ENCODE measurements around the gene CD44.
"Not testable (repeated sequence)": the region's sequence is repeated elsewhere in the genome, so short reads cannot be mapped to it uniquely, and the experiment has no call there.

CD44 gene

DNA sequence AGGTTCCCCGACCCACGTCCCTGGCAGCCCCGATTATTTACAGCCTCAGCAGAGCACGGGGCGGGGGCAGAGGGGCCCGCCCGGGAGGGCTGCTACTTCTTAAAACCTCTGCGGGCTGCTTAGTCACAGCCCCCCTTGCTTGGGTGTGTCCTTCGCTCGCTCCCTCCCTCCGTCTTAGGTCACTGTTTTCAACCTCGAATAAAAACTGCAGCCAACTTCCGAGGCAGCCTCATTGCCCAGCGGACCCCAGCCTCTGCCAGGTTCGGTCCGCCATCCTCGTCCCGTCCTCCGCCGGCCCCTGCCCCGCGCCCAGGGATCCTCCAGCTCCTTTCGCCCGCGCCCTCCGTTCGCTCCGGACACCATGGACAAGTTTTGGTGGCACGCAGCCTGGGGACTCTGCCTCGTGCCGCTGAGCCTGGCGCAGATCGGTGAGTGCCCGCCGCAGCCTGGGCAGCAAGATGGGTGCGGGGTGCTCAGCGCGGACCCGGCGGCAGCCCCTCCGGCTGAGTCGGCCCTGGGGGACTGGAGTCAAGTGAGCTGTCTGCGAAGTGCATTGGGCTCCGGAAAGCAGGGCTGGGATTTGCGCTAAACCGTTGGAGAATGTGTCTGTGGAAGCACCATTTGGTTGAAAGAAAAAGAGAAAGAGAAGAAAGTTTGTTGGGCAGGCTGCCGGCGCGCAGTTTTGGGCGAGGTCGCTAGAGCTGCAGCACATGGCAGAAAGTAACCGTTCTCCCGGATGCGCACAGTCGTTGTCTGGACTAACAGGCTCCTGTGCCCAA is at the start of gene CD44:
TSS of gene CD44 (plus strand) at position 229 of the 779 bp plus-strand sequence. CDS start at position 362, 133 bp downstream.
- DNase-seq (peak; percentile 80), ATAC-seq (peak; percentile 89)

DNA sequence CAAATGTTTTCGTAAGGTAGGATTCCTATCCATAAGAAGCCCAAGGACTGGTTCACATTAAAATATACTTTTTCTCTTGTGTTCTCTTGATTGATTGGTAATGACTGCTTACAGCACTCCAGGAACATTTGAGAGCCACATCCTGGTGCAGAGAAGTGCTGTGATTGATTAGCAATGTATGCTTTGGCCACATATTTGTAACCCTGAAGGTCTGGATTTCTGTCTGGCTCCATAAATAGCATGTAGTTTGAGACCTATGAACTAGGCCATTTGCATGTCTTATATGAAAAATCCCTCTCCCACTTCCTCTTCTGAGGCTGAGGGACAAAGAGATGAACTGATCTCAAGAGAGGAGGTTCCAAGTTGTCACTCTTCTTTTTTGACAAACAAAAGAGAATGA is 49.3 kb upstream of the CD44 start:
- ATAC-seq (no peak), DNase-seq (no peak)

DNA sequence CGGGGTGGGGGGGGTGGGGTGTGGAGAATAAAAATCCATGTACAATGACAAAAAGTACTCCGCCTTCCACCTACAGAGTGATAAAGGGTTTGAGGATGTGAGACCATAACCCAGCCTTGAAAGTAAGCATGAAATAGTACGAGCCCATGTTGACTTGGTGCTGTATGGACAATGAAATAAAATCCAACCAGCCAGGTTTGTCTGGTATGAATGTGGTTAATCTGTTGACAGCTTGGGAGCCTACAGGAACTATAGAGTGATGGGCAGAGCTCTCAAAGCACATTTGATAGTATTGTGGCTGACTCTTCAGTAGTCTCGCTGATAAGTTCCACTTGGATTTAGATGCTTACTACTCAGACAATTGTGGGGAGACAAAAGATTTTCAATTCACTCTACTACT is 48.8 kb upstream of the CD44 start:
- no peak for DNase-seq
- no peak for ATAC-seq

DNA sequence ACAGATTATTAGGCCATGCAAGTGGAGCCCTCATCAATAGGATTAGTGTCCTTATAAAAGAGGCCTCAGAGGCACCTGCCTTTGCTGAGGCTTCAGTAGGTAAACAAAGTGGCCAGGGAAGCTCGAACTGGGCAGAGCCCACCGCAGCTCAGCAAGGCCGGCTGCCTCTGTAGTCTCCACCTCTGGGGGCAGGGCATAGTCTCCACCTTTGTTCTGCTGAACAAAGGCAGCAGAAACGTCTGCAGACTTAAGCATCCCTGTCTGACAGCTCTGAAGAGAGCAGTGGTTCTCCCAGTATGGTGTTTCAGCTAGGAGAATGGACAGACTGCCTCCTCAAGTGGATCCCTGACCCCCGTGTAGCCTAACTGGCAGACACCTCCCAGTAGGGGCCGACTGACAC is 48.0 kb upstream of the CD44 start:
- ATAC-seq, DNase-seq: not testable (repeated sequence)

DNA sequence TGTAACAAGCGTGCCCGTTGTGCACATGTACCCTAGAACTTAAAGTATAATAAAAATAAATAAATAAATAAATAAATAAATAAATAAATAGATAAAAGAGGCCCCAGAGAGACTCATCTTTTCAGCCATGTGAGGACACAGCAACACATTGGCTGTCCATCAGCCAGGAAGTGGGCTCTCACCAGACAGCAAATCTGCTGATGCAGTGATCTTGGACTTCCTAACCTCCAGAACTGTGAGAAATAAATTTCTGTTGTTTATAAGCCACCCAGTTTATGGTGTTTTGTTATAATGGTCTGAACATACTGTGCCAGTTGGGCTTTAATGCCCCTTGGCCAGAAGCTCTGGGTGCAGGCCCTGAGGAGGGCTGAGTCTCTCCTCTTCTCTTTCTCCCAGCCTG is 42.2 kb upstream of the CD44 start:
- ATAC-seq (no peak), DNase-seq (no peak)

DNA sequence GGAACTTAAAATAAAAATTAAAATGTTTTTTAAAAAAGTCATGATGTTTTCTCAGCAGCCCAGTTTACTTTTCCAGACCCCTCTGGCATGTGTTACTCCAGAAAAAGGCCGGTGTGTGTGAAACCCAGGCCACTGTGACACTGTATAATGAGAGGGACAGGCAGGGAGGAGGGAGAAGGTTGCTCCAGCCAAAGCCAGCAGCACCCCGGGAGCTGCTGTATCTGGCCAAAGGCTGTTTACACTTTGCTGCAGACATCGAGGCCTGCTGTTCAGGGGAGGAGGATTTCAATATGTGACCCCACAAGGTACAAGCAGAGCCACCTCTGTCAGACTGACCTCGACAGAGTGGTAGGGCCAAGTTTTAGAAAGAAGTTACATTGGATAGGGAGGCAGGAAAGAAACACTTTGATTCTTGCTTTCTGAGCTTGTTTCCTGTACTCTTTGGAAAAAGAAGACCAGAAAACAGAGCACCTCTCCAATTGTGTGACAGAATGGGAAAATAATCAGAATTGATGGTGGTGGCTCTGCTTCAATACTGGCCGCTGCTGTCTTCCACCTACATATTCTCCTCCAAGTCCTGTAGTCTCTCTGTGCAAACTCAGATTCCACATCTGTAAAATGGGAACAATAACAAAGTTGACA is 41.0 kb upstream of the CD44 start:
- ATAC-seq: no peak
- DNase-seq: no peak

DNA sequence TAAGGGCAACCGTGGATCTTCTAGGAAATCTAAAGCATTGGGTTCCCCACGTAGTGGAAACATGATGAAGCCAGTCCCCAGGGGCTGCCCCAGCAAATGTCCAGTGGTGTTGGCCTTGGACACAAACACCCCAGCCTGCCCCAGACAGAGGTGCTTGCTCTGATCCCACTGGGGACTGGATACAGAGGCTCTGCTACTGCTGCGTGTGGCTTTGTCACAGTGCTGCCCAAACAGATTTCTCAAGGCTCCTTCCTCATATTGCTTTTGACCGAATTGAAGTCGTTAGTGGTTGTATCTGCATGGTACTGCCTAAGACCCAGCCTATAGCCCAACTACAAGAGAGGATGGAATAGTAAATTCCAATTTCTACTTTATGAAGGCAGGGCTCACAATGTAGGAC is 40.1 kb upstream of the CD44 start:
- ATAC-seq (no peak), DNase-seq (no peak)

DNA sequence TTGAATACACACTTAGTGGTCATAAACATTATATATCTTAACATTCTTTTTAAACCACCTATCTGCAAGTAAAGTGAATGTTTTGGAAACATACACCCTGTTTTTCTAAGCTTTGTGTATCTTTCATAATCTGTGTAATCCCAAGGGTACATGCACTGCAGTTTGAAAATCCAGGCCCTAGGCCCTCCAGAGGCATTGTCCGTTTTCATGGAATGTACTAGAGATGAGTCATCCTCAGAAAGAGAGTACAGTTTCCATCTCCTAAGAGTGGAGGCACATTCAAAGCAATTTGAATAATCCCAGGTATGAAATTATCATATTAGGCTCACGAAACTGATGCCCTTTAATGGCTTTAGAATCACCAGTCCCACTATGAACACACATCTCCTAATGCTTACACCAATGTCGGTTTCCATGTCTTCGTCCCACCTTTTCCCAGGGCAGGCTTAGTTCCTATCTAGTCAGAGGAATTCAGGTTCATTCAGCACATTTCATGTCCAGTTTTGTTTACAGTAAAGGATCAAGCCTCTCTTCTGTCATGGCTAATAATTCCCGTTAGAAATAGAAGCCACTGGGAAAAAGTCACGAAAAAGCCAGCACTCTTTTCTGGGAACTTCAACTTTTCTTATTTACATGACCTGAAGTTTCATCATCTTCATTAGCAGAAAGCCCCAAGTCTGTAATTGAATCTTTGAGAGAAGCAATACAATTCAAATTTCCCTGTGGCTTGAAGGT is 39.5 kb upstream of the CD44 start:
- ATAC-seq (no peak), DNase-seq (no peak)

DNA sequence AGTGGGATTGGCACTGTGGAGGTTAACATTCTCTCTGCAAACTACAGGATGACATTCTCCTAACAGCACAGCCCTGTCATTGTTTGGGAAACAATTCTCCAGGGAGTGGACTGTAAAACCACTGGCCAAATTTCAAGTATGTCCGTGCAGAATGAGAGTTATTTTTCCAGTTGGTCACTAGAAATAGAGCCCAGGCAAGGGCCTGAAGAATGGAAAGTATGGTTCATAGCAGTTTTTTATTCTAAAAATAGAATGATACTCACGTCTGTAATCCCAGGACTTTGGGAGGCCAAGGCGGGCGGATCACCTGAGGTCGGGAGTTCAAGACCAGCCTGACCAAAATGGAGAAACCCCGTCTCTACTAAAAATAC is 39.0 kb upstream of the CD44 start:
- DNase-seq (no peak), ATAC-seq (no peak)

DNA sequence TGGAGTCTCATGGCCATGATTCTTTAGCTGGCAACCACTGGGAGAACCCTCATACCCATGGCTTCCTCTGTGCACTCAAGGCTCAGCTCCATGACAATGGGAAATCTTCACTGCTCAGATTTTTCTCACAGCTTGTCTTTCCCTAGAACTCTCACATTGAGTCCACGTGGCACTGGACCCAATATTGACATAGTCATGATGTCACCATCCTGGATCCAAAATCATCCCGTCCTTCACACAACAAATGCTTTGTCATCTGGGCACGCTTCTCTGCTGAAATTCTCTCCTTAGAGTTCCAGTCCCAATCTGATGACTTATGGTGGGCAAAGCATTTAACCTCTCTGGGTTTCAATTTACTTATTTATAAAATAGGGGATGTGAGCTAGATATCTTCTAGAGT is 37.7 kb upstream of the CD44 start:
- DNase-seq (no peak), ATAC-seq (no peak)

DNA sequence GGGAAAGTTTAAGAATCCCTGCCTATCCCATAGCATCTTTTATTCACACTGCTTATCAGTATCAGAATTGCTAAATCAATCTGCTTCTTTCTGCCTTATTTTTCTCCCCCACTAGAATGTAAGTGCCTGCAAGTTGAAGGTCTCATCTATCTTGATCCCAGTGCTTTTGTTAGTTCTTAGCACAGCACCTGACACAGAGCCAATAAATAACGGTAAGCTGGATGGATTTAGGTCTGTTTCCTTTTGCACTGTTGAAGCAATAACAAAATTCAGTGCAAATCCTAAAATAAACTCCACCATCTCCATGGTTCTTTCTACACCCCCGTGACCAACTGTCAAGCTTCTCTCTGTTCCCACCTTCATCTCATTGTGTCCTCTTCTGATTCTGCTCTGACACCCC is 36.7 kb upstream of the CD44 start:
- ATAC-seq: no peak
- no peak for DNase-seq

DNA sequence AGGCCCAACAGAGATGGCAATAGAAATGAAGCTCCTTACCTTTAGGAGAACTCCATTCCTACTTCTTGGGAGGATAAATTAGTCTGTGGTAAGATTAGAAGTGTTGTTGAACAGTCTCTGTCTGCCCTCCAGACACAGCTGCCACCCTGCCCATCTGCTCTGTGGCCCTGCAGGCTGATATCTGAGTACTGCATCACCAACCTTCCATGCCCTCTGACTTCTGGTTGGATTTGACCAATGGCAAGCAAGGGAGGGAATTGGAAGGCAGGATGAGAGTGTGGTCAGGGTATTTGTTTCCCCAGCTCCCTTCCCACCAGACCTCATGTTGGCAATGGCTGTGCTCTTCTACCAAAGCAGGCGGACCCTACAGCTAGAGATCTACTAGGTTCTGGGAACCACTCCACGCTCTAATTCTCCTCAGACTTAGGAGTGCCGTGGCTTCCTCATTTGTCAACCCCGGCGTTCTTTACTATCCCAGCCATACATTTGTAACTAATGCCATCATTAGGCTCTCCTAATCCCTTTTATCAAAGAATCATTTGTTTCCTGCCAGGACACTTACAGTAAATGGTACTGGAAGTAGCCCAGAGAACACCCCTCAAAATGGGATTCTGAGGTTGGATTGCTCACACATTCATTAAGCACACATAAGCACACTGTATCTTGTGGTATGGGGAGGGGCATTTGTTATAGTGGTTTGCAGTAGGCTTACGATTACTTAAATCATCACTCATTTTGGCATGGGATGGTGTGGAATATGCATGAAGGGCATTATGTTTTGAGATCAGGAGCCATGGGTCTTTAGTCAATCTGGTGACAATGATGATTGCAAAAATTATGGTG is 35.4 kb upstream of the CD44 start:
- ATAC-seq (no peak), DNase-seq (no peak)

DNA sequence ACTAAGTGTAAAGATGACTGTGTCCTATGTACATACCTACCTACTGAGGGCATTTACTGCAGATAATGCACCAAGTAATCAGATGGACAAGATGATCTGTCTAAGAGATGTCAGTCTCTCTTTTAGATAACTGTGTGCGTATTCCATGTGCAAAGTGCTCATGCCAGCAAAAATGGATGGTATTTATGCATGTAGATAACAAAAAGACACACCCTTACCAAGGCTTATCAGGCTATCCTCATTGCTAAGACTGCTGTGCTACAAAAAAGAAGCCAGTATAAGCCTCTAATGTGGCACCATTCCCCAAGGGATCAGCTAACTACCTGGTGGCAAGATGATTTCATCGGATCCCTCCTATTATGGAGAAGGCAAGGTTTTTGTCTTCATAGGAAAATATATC is 34.3 kb upstream of the CD44 start:
- no peak for DNase-seq

DNA sequence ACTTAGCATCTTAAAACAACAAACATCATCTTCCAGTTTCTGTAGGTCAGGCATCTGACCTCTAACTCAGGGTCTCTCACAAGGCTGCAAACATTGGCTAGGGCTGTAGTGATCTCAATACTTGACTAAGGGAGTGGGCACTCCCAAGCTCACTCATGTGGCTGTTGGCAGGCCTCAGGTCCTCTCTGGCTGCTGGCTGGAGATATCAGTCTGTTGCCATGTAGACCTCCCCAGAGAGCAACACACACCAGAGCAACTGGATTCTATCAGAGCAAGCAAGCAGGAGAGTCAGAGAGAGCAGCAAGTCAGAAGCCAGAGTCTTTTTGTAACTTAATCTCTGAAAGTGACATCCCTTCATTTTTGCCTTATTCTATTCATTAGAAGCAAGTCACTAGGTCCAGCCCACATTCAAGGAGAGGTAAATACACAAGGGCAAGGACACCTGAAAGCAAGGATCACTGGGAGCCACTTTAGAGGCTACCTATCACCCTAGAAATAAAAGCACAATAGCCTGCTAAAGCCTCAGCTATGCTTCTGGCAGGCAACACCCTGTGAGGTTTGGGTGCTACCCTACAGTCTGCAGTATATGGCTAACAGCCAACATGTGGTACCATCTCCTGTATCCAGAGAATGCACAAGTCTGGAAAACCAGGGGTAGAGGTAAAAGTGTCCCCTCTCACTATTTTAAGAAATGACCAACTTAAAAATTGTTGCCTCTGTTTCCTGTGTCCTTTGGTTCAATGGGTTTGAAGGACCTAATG is 33.5 kb upstream of the CD44 start:
- DNase-seq: no peak
- no peak for ATAC-seq

More for the DNA sequence above, 34.3 kb upstream of the CD44 start:
- no peak for ATAC-seq

DNA sequence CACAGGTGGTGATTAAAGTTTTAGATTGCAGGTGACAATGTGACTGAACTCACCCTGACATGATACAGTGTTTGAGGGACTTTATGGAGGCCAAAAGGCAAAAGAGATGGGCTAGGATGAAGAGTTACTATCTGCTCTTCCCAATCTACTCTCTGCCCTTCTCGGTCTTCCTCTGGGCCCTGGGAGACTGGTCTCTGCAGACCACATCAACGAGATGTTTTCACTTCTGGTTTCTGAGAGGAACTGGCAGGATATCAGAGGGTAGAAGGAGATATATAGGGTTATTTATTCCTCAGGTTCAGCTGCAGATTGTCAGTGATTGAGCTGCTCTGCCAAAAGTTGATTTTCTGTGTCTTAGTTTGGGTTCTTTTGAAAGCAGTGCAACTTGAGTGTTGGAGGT is 32.4 kb upstream of the CD44 start:
- DNase-seq (no peak), ATAC-seq (no peak)

DNA sequence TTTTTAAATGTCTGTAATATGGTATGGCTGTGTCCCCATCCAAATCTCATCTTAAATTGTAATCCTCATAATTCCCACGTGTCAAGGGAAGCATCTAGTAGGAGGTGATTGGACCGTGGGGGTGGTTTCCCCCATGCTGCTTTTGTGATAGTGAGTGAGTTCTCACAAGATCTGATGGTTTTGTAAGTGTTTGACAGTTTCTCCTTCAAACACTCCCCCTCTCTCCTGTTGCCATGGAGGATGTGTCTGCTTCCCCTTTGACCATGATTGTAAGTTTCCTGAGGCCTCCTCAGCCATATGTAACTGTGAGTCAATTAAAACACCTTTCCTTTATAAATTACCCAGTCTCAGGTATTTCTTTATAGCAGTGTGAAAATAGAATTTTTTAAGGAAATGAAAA is 31.1 kb upstream of the CD44 start:
- no peak for DNase-seq
- no peak for ATAC-seq

DNA sequence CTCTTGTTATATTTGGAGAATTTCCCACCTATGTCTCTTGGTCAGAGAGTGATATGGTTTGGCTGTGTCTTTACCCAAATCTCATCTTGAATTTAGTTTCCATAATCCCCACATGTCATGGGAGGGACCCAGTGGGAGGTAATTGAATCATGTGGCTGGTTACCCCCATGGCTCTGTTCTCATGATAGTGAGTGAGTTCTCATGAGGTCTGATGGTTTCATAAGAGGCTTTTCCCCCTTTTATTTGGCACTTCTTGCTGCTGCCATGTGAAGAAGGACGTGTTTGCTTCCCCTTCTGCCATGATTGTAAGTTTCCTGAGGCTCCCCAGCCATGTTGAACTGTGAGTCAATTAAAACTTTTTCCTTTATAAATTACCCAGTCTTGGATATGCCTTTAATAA is 30.6 kb upstream of the CD44 start:
- not testable (repeated sequence) for ATAC-seq, DNase-seq

DNA sequence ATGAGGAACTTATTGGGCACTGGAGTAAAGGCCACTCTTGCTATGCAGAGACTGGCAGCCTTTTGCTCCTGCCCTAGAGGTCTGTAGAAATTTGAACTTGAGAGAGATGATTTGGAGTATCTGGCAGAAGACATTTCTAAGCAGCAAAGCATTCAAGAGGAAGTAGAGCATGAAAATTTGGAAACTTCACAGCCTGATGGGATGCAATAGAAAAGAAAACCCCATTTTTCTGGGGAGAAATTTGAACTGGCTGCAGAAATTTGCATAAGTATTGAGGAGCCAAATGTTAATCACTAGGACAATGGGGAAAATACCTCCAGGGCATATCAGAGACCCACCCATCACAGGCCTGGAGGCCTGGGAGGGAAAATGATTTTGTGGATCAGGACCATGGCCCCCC is 29.9 kb upstream of the CD44 start:
- ATAC-seq (no peak), DNase-seq (no peak)

DNA sequence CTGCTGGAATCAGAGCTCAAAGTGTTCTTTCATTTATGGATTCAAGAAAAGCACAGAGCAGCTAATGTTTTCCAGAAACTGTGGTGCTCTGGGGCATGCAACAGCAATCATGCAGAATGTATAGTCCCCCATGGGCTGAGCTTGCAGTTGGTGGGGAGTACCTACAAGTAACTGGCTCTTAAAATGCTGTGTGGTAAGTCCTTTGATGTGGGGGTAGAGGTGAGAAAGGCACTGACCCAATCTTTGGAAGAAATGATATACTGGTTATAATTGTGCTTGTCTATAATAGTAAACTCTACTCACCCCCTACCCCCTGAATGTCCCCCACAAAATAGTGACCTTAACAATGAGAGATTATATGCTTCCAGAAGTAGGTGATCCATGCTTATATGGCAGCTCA is 29.1 kb upstream of the CD44 start:
- DNase-seq: no peak
- ATAC-seq: no peak

DNA sequence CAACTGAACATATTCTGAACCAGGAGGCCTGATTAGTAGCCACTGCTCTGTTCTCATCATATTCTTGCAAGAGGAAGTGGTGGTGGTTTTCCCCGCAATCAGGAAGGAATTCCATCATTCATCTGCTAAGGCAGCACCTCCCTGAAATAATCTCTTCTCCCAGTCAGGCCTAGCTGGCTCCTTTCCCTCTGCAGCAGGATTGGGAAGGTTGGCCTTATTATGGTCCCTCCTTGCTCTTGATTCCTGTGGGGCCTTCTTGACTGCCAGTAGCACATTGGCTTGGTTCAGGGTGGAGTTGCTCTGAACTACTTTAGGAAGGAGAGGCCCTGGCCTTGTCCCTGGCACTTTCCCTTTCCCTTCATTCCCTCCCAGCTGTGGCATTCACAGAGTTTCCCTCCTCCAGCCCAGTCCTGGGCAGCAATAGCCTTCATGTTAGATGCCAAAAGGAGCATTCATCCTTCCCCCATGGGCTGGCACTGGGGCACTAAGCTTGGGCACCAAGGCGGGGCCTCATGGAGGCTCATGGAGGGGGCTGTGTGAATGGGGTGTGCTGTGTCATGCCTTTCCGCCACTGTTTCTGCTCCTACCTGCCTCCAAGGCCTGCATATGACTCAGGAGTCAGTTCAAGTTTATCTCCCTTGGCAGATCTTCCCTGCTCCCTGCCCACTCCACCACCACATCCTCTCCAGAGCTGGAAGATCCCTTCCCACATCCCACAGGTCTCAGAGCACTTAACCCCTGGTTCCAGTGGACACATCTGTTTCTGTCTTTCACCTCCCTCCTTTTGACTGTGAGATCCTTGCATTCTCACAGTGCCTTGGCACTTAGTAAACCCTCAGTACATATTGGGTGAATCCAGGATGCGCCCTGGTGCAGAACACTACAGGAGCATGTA is 27.6 kb upstream of the CD44 start:
- DNase-seq (no peak), ATAC-seq (no peak)
